T1000 (cell line): Measurements from ENCODE around the gene HDAC11.
"Not testable (repeated sequence)": the region's sequence is repeated elsewhere in the genome, so short reads cannot be mapped to it uniquely, and the experiment has no call there.

Experiments used
- DNase-seq: peaks from one replicate; lab custom pipeline; 2025; ENCODE audit warnings: mixed read lengths; lab: John Stamatoyannopoulos, UW

The HDAC11 gene, protein sequence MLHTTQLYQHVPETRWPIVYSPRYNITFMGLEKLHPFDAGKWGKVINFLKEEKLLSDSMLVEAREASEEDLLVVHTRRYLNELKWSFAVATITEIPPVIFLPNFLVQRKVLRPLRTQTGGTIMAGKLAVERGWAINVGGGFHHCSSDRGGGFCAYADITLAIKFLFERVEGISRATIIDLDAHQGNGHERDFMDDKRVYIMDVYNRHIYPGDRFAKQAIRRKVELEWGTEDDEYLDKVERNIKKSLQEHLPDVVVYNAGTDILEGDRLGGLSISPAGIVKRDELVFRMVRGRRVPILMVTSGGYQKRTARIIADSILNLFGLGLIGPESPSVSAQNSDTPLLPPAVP

DNA sequence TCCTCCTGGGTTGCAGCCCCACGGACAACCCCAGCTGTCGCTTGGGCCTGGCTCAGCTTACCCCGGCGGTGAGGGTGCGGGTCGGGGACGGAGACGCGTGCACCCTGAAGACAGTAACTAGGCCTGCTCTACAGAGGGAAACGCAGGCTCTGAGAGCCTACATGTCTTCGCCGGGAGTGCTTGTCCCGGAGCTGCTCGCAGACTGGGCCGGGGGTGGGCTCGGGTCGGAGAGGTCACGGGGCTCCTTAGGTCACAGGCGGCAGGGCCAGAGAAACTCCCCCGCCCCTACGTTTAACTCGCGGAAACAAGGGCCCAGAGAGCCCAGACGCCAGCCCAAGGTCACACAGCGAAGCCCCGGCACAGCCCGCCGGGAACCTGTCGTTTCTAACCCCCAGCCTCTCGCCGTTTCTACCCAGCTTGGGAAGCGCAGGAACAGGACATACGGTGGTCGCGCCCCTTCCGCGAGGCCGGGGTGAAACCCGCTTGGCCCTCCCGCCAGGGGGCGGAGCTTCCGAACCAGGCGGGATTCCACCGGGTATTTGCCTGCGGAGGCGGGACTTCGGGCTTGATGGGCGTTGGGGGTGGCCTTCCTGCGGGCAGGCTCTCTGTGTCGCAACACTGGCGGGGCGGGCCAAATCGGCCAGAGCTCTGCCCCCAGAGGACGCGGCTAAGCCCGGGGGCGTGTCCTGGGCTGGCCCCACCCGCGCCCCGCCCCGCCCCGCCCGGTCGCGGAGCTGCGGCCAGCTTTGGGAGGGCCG is at the start of gene HDAC11:
Gene HDAC11, plus strand, starts transcription at position 725 of the 758 bp plus-strand sequence. CDS start 42 bp downstream, outside the sequence.
- peak; percentile 97 for DNase-seq

DNA sequence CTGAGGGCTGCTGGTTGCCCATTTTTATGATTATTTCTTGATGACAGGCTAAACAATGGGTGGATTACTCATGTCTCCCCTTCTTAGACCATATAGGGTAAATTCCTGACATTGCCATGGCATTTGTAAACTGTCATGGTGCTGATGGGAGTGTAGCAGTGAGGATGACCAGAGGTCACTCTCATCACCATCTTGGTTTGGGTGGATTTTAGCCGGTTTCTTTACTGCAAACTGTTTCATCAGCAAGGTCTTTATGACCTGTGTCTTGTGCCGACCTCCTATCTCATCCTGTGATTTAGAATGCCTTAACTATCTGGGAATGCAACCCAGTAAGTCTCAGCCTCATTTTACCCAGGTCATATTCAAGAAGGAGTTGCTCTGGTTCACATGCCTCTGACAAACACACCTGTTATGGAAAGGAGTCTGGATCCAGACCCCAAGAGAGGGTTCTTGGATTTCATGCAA is 49.7 kb upstream of the HDAC11 start:
- not testable (repeated sequence) for DNase-seq

DNA sequence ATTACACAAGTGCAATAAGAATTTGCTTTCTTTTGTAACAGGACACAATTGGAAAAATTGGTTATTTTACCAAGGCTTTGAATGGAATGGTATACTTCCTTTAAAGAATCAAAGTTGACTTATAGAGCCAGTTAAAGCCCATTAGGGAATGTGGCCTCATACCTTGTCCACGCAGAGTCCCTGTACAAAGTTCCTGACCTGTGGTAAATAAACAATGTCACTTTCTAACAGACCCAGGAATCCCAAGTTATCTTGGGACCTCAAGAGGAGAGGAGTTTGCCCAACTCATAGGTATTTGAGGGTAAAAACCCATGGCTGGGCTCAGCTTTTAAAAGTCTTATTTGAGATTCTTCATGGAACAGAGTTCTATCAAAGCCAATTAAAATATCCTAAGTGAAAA is 48.0 kb upstream of the HDAC11 start:
- DNase-seq, result no peak

DNA sequence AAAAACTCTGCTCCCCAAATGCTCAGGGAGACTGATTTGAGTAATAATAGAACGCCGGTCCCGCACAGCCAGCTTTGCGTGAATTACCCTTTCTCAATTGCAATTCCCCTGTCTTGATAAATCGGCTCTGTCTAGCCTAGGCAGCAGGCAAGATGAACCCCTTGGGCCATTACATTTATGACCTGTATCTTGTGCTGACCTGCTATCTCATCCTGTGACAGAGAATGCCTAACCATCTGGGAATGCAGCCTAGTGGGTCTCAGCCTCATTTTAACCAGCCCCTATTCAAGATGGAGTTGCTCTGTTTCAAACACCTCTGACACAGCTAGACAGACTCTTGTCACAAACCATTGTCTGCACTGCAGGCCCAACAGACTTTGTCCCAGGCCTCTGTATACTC is 46.2 kb upstream of the HDAC11 start:
- DNase-seq, result no peak

DNA sequence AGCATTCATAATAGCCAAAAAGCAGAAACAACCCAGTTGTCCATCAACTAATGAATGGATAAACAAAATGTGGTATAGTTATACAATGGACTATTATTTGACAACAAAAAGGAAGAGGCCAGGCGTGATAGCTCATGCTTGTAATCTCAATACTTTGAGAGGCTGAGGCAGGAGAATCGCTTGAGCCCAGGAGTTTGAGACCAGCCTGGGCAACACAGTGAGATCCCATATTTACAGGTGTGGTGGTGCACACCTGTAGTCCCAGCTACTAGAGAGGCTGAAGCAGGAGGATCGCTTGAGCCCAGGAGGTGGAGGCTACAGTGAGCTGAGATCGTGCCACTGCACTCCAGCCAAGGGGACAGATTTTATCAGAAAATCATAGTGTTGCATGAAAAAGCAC is 43.9 kb upstream of the HDAC11 start:
- DNase-seq, result not testable (repeated sequence)

DNA sequence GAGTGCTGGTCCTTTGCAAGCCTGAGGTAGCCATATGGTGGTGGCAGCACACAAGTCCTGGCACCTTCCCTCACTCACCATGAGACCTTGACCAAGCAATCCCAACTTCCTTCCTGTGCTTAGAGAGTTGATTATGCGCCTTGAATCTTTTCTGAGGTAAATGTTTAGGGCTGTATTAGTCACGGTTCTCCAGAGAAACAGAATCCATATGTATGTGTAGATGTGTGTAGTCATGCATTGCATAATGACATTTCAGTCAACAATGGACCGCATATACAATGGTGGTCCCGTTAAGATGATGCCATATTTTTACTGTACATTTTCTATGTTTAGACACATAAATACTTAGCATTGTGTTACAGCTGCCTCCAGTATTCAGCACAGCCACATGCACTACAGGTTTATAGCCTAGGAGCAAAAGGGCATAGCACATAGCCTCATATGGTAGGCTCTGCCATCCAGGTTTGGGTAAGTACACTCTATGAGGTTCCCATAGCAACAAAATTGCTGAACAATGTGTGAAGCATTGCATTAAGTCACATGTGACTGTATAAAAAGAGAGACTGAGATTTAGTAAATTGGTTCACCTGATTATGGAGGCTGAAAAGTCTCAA is 39.8 kb upstream of the HDAC11 start:
- no peak for DNase-seq

DNA sequence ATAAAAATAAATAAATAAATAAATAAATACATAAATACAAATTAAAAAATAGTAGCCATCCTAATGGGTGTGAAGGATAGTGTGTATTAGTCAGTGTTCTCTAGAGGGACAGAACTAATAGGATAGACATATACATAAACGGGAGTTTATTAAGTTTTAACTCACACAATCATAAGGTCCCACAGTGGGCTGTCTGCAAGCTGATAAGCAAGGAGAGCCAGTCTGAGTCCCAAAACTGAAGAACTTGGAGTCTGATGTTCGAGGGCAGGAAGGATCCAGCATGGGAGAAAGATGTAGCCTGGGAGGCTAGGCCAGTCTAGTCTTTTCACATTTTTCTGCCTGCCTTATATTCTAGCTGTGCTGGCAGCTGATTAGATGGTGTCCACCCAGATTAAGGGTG is 37.2 kb upstream of the HDAC11 start:
- DNase-seq, result not testable (repeated sequence)

DNA sequence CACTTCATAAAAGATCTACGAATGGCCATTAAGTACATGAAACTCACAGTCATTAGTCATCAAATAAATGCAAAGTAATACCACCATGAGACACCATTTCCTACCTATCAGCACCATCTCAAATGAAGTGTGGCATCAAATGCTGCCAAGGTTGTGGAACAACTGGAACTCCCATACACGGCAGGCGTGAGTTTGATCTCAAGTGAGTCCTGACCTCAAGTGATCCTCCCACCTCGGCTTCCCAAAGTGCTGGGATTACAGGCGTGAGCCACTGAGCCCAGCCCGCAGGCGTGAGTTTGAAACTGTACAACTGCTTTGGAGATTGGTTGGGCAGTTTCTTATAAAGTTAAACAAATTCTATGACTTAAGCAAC is 28.8 kb upstream of the HDAC11 start:
- DNase-seq, result no peak

DNA sequence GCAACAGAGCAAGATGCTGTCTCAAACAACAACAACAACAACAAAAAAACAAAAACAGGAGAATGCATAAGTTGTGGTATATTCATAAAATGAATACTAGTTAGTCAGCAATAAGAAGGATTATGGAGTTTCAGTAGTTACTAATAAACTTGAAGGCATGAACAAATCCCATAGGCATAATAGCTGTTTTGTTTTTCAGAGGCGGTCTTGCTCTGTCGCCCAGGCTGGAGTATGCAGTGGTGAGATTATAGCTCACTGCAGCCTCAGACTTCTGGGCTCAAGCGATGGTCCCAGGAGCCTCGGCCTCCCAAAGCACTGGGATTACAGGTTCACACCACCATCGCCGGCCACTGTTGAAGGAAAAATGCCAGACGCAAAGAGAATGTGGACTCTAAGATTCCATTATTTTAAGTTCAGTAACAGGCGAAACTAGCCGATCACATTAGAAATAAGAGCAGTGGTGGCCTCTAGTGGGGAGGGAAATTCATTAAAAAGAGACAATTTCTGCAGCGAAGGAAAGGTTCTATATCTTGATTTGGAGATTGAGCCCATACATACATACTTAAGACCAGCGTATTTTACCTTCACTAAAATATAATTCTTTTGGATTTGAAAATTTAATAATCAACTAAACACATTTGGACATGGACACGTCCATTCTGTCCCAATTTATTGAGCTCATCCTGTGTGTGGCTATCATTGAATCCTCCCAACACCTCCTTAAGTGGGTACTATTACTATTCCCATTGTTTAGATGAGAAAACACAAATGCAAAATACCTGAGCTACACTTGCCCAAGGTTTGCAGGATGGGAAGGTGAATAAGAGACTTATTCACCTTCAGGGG is 27.4 kb upstream of the HDAC11 start:
- no peak for DNase-seq

DNA sequence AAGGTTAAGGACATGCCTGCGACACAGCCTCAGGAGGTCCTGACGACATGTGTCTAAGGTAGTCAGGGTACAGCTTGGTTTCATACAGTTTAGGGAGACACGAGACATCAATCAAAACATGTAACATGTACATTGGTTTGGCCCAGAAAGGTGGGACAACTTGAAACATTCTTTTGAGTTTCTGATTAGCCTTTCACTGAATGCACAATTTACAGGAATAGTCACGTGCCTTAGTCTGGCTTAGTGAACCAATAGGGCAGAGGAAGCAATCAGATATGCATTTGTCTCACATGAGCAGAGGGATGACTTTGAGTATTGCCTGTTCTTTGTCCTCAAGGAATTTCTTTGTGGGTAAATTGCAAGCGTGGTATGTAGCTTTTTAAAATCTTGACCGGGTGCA is 24.5 kb upstream of the HDAC11 start:
- no peak for DNase-seq

DNA sequence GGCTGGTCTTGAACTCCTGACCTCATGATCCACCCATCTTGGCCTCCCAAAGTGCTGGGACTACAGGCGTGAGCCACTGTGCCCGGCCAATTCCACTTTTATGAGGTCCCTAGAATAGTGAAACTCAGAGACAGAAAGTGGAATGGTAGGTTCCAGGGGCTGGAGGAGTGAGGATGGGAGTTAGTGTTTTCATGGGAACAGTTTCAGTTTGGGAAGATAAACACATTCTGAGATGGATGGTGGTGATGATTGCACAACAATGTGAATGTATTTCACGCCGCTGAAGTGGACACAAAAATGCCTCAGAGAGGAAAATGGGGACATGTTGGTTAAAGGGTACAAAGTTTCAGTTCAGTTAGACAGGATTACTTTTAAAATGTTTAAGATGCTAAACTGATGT is 22.5 kb upstream of the HDAC11 start:
- DNase-seq, result no peak

DNA sequence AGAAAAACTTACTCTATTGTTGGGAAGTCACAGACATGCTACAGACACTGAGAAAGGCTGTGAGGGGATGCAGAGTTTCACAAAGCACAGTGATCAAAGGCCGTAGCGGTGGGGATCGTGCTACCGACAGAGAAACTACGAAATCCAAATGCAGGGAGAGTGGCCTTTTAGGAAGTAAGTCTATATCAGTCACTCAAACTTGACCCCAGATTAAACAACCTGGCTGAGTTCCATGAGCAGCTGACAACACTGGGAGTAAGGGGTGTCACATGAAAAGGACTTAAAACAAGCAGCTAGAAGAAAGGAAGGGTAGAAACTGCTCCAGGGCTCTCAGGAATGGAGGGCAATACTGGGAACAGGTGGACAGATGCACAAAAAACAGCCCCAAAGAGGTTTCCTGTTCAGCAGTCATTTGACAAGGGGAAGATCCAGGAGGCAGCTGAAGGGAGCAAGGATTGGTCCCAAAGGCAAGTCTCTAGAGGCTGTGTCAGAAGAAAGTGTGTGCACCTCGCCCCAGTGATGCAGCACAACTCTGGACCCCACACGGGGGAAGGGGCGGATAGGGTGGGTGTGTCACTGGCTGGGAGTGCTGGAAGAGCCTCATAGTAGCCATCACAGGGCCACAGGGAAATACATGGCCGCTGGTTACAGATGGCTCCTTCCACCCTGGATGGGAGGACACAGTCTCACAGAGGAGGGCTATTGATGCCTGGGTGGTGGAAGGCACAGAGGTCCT is 20.3 kb upstream of the HDAC11 start:
- no peak for DNase-seq

DNA sequence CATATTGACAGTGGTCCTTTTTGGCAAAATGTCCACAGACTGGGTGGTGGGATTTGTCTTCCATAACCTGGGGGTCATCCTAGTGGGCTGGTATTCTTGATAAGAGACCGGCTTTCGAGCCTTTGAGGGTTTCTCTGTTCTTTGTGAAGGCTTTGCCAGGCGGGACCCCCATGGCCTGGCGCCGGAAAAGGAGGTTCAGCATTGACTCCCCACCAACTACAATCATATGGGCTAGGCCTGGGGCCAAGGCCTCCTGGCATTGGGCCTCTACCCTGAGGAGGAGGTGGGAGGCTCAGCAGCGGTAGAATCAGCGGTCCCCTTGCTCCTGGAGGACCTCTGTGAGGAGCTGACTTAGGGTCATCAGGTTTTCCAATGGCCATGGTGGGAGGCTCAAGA is 19.8 kb upstream of the HDAC11 start:
- DNase-seq, result no peak

DNA sequence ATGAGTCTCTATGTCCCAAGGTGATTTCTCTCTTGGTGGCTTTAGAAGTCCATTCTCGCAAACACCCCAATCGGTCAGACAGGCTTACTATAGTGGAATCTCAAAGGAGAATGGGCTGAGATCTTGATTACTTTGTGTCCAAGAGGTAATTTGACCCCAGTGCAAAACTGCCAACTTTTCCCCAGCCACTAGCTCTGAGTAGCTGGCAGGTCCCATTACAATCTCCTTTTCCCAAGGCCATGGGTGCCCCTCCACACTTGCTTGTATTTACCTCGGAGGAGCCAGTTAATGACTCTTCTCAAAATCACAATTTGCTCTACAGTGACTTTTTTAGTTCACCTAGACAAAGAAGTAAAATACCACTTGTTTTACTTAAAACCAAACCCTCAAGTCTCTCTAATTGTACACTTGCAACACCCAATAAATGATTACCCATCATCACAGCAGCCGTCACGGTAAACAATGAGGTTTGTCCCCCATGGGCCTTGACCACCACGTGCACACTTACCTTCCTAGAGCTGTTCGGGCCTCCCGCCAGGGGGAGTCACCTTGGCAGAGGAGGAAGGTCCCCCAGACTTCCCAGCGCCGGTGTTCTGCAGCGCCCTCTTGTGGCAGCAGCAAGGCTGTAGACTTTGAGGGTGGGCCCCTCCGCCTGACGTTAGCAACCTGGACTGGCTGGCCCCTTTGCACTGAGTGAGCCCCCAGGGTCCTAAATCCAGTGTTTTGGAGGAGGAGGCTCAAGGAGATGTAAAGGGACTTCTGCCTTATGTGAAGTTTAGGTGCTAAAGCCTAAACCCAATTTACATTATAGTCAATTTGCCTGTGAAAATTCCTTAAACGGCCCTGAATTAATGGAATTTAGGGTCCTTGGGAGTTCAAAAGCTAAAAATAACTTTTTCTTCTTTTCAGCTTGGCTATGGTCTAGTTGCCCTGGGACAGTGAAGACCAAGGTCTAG is 18.7 kb upstream of the HDAC11 start:
- DNase-seq, result no peak

DNA sequence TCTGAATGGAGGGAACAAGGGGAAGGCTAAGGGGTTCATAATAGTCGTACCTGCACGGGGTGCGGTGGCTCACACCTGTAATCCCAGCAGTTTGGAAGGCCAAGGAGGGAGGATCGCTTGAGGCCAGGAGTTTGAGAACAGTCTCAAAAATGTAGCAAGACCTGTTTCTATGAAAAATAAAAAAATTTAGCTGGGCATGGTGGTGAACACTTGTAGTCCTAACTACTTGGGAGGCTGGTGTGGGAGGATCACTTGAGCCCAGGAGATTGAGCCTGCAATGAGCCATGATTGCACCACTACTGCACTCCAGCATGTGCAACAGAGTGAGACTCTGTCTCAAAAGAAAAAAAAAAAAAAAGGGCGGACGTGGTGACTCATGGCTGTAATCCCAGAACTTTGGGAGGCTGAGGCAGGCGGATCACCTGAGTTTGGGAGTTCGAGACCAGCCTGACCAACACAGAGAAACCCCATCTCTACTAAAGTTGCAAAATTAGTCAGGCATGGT is 17.9 kb upstream of the HDAC11 start:
- DNase-seq, result no peak

DNA sequence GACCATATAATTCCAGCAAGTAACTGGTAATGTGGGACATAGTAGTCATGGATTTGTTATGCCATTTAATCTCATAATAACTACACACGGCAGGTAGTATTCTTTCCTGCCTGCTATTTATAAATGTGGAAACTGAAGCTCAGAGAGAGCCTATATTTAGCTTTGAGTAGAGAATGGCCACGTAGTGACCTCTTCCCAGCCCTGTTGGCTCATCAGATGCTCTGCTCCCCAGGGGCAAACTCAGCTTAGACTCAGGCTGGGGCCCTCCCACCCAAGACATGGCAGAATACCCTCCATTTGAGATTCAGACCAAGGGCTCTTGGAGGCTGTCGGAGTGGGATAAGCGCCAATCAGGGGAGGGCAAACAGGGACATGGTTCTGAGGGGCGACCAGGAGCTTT is 17.3 kb upstream of the HDAC11 start:
- DNase-seq, result no peak

DNA sequence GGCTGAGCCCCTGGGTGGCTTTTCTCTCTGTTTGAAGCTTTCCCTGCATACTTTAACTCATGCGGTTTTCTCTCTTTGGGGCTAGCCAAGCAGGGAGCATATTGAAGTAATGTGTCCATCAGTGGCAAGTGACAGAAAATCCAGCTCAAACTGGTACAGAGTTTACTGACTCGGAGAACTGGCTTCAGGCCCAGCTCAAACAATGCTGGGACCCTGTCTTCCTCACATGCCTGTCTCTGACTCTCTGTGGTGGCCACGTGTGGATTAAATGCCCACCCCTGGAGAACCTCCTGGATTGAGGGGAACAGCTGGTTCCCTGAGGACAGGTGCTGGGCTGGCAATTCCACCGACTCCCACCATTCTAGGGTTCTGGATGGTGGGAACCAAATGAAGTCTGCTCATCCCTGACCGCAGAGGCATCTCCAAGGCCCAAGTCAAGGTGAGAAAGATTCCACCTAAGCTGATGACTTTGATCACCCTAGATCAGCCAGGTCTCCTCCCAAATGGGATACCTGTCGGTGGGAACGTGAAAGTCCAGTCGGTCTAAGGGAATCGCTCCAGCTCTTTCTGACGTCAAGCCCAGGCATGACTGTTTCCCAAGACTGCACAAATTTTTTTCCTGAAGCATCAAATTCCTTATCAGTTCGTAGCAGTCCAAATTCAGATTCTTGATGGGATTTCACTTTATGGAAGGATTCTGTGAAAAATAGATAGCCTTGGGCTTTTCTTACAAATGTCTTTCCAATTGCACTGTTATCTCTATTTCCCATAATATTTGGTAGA is 16.3 kb upstream of the HDAC11 start:
- no peak for DNase-seq

DNA sequence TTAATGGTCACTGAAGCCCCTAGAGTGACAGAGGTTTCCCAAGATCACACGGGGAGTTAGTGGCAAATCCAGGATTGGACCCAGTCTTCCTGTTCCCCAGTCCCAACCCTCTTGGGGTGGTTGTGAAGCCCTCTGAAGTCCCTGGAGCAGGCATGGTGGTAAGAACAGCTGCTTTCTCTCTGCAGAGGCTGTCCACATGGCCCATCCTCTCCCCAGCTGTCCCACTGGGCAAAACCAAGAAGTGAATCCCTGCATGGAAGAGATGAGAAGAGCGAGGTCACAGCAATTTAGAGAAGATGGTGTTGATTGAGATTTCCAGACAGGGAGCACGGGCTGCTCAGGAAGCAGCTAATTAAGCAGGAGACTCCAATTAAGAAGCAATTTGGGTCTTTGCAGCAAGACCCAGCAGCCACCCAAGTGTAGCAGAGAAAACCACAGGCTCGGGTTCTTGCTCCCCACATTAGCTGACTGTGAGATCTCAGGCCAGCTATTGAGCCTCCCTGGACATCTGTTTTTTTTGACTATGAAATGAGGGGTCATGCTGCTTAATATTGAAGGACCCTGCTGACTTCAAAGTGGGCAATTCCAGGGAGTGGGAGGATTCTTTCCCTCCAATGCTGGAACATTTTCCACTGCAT is 14.8 kb upstream of the HDAC11 start:
- no peak for DNase-seq

DNA sequence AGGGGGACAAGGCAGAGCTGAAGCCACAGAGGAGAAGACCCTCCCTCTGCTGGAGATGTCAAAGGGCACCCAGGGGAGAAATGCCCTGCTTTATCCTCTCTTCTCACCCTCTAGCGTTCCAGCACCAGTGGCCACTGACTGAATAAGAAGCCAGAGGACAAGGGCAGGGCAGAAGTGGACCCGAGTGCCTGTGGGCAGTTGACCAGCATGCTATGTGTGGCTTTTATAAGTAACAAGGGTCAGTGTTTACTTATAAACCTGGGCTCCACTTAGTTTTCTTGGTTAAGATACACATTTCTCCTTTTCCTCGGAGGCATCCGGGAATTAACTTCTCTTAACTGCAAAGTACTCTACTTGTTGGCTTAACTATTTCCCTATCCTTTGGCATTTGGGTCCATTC is 13.3 kb upstream of the HDAC11 start:
- no peak for DNase-seq
